ENCODE measurements around the gene TRIM21. TPM values are rescaled to one million over a fixed set of nuclear protein-coding genes. Genes with fewer than 3 reads are reported as not detected.

The TRIM21 gene
- total and polyA plus RNA-seq, 2 of the 13 experiments (the other 11 are each of a cell fraction or from before 2014, with no cell fraction given): 6.2 to 9.6 TPM

GRCh38 chr11:4393209-4393857, at the start of gene TRIM21 (continued):
- TF ChIP-seq ZNF687 (CRISPR knock-in tag; IDR thresholded peaks at IDR 0.05) (peak; percentile 66), MAZ (IDR thresholded peaks at IDR 0.05; ENCODE audit: borderline replicate concordance, low read depth, low read length) (no peak), MAZ (CRISPR knock-in tag; IDR thresholded peaks at IDR 0.05; ENCODE audit: low read depth) (peak; percentile 68; the same call in 1 of the 2 replicates), GMEB1 (CRISPR knock-in tag; IDR thresholded peaks at IDR 0.05; ENCODE audit: borderline replicate concordance) (no peak), AHDC1 (CRISPR knock-in tag; IDR thresholded peaks at IDR 0.05; ENCODE audit: borderline replicate concordance) (no peak), MTA1 (CRISPR knock-in tag; IDR thresholded peaks at IDR 0.05; ENCODE audit: borderline replicate concordance) (peak; percentile 42; the same call in 1 of the 2 replicates), MYC (CRISPR knock-in tag; IDR thresholded peaks at IDR 0.05; ENCODE audit: borderline replicate concordance) (0 out of 2 replicates have a peak, but pooled peaks have one; percentile 27), YEATS4 (CRISPR knock-in tag; IDR thresholded peaks at IDR 0.05; ENCODE audit: borderline replicate concordance) (0 out of 2 replicates have a peak, but pooled peaks have one; percentile 33), PHF8 (CRISPR knock-in tag; IDR thresholded peaks at IDR 0.05) (peak; percentile 67), NCOA5 (CRISPR knock-in tag; IDR thresholded peaks at IDR 0.05) (no peak), SSRP1 (CRISPR knock-in tag; IDR thresholded peaks at IDR 0.05) (no peak), ZNF619 (CRISPR knock-in tag; IDR thresholded peaks at IDR 0.05) (no peak), ZNF605 (CRISPR knock-in tag; IDR thresholded peaks at IDR 0.05) (peak; percentile 57; the same call in 1 of the 2 replicates)
